22Rv1 (cell line): ENCODE results near the gene INO80.

Source experiments
- ZFX ChIP-seq: fragments of 450-650 bp; IDR thresholded peaks from 2 replicates; pipeline ENCODE4 v1.6.1; 2017; ENCODE audit warnings: antibody characterized with exemption, borderline replicate concordance
- TF ChIP-seq, protein P1 (sequence below): fragments of 450-650 bp; IDR thresholded peaks from 2 replicates; pipeline ENCODE4 v1.5.1; 2017; ENCODE audit warnings: mild to moderate bottlenecking

DNA sequence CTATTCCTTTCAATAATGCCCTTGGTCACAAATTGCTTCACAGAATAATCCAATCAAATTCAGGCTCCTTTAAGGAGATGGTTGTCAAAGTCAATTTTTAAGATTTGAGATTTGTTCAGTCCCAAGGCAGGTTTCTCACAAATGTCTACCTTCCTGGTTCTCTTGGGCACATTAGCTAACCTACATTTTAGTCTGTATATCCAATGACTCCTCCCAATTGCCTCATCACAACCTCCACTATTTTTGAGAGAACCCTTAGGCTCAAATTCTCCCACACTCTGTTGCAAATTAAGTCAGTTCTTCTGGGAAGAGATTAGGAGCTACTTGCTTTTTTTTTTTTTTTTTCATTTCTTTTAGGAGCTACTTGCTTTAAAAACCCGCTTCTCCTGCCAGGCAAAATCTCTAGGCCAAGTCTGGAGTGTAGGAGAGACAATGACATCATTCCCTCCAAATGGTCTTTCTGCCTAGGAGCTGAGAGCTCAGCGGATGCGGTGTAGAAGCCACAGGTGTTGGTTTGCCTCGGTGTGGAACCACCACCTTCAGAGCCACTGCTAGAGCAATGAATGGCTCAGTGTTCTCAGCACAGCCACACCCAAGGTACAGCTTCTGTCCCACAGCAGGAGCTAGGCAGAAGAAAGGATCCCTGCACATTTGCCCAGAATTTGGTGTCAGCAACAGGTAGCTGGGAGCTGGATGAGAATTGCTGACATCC, 10.0 kb upstream of the INO80 start:
- TF ChIP-seq, protein P1, sequence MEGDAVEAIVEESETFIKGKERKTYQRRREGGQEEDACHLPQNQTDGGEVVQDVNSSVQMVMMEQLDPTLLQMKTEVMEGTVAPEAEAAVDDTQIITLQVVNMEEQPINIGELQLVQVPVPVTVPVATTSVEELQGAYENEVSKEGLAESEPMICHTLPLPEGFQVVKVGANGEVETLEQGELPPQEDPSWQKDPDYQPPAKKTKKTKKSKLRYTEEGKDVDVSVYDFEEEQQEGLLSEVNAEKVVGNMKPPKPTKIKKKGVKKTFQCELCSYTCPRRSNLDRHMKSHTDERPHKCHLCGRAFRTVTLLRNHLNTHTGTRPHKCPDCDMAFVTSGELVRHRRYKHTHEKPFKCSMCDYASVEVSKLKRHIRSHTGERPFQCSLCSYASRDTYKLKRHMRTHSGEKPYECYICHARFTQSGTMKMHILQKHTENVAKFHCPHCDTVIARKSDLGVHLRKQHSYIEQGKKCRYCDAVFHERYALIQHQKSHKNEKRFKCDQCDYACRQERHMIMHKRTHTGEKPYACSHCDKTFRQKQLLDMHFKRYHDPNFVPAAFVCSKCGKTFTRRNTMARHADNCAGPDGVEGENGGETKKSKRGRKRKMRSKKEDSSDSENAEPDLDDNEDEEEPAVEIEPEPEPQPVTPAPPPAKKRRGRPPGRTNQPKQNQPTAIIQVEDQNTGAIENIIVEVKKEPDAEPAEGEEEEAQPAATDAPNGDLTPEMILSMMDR: no peak
- no peak for TF ChIP-seq ZFX
